T follicular helper cell (primary cell): ENCODE results near the gene TUBA8.
"Not testable (repeated sequence)": the region's sequence is repeated elsewhere in the genome, so short reads cannot be mapped to it uniquely, and the experiment has no call there.

Experiments
- DNase-seq: peaks from one replicate; pipeline ENCODE4 v3.0.0-alpha.2; 2020; ENCODE audit warnings: low read depth

Gene TUBA8

DNA sequence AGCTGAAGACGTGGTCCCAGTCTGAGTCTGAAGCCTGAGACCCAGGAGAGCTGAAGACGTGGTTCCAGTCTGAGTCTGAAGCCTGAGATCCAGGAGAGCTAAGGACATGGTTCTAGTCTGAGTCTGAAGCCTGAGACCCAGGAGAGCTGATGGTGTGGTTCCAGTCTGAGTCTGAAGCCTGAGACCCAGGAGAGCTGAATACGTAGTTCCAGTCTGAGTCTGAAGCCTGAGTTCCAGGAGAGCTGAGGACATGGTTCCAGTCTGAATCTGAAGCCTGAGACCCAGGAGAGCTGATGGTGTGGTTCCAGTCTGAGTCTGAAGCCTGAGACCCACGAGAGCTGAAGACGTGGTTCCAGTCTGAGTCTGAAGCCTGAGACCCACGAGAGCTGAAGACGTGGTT lies 4.6 kb upstream of the TUBA8 start:
- not testable (repeated sequence) for DNase-seq

- not testable (repeated sequence) for DNase-seq
Observed at GRCh38 chr22:18106550-18107341, 3.9 kb upstream of the TUBA8 start.

DNA sequence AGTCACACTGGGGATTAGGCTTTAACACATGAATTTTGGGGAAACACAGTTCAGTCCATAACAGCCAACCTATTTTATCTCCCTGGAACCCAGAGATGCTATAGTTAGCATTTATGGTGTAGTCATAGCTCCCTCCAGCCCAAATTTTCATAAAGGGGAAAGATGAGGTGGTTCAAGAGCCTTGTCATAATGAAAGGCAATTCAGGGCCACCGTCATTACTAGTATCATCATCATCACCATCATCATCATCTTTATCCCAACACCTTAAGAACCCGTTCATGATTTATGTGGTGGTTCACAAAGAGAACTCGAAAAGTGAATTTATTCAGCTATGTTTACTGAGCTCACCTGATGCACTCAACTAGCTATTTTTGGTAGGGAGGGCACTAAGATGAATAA lies 2.4 kb upstream of the TUBA8 start:
- DNase-seq, result no peak

- no peak for DNase-seq
Observed at GRCh38 chr22:18109410-18110193, 1.0 kb upstream of the TUBA8 start.

GRCh38 chr22:18110954-18111758 lies 547 bp downstream of the TUBA8 start:
- no peak for DNase-seq

DNA sequence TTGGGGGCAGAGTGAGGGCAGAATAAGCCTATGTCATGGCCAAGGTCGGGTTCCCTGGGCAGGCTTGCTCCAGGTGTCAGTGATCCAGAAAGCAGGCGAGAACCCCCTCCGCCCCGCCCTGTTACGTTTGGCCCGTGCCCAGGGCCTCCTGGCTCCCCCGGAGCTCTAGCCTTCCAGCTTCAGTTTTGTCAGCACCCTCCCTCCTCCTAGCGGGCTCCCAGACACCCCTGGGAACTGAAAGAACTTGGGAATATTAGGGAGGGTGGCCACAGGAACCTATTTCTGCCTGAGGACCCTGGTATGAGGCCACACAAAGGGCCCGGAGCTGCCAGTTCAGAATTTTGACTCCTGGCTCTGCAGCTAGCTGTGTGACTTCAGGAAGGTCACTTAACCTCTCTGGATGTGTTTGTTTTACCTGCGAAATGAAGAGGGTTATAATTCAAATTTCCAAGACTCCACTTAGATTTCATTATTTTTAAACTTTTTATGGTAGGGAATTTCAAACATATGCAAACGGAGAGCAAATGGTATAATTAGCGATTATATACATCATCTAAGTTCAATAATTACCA lies 1.2 kb downstream of the TUBA8 start:
- DNase-seq, result no peak

DNA sequence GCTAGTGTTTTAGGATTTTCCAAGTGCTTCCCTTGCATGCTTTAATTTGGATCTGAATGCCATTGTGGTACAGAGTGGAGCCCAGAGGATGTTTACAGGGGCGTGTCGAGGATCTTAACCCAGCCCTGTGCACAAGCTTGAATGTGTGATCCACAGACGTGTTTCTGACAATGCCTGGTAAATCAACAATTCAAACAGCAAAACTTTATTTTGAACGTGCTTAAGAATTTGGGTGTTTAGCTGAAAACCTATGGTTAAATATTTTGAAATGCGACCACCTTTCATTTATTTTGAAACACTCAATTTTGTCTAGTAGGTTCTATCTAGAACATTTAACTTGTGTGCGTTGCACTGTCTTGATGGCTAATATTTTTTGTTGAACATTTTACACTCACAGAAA lies 1.8 kb downstream of the TUBA8 start:
- no peak for DNase-seq

DNA sequence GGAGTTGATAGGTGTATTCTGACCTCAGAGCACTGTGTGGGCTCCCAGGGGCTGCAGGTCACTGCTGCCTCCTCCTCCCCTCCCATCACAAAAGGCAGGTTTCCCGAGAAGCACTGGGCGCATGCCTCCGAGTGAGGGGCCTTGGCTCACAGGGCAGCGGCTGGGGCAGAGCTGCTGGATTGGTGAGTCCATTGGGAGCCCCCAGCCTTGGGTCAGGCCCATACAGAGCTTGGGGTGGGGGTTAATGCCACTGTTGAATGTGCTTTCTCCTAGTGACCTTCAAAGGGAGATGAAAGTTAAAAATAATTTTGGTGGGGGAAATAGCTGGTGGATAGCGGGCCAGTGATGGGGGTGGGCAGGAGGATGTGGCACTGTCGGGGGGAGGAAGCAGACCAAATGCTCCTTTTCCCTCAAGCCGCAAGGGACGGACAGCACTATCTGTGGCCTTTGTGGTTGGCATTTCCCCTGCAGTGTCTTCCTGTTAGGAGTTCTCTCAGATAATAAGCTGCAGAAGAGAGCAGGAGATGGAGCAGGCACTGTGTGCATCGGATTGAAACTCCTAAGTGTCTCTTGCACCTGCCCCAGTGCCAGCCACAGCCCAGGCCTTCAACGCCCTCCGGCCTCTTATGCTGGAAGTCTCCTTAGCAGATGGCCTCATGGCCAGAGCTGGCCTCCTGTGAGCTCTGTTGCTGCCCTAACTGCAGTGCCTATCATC lies 3.2 kb downstream of the TUBA8 start:
- no peak for DNase-seq

DNA sequence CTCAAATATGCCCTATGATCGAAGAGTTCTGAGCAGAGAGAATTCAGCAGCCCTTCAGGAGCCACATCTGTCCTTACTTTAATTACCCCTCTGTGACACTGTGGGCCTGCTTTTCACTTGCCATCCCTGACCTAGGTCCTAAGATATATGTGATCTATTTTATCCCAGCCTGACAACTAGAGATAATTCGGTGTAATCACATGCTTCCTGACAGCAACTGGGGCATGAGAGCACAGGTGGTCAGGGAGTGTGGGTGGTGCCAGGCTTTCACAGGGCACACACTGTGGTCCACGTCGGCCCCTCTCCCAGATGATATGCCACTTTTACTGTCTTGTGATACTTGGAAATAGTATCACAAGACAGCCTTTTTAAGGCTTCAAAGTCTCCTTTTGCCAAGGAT lies 3.9 kb downstream of the TUBA8 start:
- DNase-seq, result no peak

DNA sequence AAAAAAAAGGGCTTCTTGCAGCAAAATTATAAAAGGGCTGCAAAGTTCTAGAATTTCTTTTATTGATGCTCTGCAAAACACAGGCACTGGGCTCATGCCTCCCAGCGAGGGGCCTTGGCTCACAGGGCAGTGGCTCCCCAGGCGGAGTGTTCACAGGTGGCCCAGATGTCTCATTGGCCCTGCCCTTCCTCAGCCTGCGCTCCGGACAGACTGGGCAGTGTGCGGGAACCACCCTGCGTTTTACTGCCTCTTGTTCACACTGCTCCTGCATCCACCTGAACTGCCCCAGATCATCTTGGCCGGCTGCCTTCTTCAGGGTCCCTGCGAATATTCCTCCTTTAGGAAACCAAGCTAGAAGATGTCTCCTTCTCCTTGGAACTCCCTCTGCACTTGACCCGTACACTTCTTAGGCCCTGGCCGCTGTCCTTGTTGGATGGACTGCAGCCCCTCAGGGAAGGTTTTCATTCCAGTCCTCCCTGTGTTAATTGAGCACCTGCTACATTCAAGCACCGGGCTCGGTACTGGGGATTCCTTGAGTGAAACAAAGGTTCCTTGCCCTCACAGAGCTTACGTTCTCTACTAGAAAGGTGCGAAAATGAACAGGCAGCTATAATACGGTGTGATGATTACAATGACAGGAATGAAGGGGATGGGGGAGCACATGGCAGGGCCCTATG lies 4.5 kb downstream of the TUBA8 start:
- no peak for DNase-seq

- DNase-seq, result no peak
Observed at GRCh38 chr22:18115906-18116371, 5.3 kb downstream of the TUBA8 start.

DNA sequence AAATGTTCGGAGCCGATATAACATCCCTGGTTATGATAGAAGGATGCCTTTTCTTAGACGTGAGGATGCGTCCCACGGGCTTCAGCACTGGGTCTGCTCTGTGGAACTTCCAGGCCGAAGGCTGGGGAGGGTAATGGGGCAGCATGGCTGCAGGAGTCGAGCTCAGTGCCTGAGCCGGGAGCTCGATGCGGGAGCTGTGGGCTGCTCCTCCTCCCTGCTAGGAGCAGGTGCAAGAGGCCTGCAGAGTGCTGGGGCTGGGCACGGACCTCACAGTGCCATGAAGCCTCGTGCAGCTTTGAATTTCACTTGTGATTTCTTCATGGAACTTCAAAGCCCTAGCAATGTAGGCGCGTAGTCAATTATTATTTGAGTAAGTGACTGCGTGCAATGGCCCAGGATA lies 6.0 kb downstream of the TUBA8 start:
- no peak for DNase-seq

DNA sequence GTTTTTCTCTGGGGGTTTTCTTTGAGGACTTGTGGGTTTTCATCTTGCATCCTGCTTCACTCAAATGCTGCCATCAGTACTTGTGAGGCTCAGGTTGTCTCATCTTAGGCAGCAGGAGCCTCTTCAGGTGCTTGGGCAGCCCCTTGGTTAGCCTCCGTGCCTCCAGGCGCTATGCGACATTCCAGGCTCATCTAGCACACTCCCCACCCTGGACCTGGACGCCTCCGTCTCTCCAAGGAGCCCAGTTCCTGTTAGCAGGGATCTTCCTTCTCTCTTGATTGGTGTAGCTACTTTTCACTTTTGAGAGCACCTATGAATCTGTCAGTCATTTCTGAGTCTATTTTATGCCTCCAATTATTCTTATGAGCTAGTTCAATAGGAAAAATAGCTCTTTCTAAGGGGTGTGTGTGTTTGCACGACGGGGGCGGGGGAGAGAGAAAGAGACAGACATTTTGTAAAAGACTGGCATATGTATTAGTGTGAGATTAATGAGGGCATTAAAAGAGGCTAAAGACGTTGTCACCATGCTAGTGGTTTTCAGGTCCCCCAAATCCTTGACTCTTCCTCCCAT lies 7.8 kb downstream of the TUBA8 start:
- no peak for DNase-seq

DNA sequence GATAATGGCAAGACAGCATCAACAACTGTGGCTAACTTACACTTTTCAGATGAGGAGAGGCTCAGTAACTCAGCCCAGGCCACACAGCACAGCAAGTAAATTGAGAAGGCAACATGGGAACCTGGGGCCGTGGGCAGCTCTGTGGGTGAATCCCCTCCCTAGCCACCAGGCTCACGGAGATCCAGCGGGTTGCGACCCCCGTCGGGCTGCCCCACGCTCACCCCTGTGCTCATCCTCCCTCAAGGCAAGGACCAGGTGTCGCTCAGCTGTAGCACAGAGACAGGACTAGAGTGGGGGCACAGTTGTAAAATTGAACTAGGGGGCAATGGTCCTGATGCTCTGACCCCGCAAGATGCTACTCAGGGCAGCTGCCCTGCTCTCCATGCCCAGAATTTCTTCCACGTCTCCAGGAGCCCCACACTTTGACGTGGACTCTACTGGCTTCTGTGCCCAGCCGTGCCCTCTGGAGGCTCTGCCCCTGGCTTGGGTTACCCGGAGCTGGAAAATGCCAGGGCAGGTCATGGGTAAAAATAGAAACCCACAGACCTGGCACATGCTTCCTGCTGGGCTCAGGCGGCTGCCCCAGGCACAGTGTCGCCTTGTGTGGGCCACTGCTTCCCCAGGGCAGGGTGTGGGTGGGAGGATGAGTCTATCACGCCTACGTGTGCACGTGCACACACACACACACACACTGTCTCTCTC lies 9.0 kb downstream of the TUBA8 start:
- DNase-seq, result no peak

DNA sequence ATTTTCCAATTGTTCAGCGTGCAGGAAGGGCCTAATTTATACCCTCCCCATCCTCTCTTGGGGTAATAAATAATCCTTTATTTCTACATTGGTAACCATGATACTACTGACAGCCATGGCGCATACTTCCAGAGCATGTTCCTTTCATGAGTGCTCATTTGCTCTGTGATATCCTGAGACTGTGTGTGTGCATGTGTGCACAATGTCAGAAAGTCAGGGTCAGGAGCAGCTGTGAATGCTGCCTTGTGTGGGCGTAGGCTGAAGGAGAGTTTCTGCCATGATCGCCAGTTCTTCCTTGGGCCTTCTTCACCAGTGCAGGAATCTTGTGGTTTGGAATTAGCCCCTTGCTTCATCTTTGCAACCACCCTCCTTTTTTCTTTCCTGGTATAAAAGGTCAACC lies 10.2 kb downstream of the TUBA8 start:
- no peak for DNase-seq

DNA sequence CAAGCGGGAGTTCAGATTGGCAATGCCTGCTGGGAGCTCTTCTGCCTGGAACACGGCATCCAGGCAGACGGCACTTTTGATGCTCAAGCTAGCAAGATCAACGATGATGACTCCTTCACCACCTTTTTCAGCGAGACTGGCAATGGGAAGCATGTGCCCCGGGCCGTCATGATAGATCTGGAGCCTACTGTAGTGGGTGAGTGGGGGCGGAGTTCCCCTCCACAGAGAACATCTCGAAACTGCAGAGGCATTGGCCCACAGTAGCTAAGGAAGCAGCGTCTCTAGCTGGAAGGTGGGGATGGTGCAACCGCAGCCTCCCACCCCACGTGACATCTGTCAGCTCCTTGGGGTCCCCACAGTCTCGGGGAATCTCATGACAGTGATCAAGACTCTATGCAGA lies 10.9 kb downstream of the TUBA8 start:
- no peak for DNase-seq

GRCh38 chr22:18121954-18122554 lies 11.4 kb downstream of the TUBA8 start:
- no peak for DNase-seq

- not testable (repeated sequence) for DNase-seq
Observed at GRCh38 chr22:18123476-18124025, 12.9 kb downstream of the TUBA8 start.

- no peak for DNase-seq
Observed at GRCh38 chr22:18126606-18127005, 16.0 kb downstream of the TUBA8 start.
